Measurements from ENCODE around the gene PANX3.

PANX3 gene

GRCh38 chr11:124622531-124623451, 11.6 kb downstream of the PANX3 start, which contains the start of gene TBRG1:
Gene TBRG1, plus strand, starts transcription at chr11:124622864. Its CDS starts 220 bp downstream, at chr11:124623084.
- DNase-seq: peak; percentile 98

DNA sequence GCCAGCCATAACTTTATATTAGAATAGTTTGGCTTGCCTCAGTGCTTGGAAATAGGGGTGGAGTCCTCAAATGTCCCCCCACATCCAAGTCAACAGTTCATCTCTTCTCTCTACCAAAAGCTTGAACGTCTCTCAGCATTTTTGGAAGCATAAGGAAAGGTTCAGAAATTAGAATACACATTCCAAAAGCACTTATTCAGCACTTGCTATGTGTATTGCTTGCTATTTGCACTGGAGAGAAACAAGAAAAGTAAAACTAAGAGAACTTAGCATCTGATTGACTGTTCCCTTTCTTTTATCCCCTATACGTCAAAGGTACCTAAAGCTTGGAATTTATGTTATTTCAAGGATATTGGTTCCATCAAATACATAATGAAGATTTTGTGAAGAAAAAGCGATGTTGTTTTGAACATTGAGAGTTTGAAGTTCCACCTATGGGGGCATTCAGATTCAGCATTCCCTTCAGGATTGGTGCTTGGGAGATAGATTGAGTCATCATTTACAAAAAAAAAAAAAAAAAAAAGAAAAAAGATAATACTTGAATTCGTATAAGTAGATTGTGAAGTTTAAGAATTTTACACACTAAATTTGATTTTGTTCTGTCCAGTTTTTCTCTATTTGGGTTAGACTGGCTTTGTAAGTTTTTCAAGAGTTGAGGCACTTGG, 12.8 kb downstream of the PANX3 start:
- no peak for DNase-seq

- no peak for DNase-seq
Observed at GRCh38 chr11:124625504-124626168, 14.4 kb downstream of the PANX3 start.

DNA sequence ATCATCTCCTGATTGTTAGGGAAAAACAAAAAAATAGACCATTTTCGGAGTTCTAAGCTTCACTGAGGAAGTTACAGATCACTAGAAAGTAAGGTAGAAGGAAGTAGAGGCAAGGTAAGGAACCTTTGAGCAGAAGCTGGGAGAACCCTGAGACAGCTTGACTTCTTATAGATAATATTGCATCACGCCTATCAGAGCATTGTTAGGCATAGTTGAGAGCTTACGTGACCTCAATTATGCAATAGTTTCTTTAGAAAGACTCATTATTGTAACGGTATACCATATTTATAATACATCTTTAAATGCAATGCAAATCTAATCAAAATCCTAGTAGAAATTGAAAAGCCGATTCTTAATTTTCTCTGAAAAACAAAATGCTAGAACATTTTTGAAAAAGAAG, 16.3 kb downstream of the PANX3 start:
- DNase-seq: no peak

- DNase-seq: no peak
Observed at GRCh38 chr11:124629961-124630360, 18.7 kb downstream of the PANX3 start.

GRCh38 chr11:124633355-124633754, 22.1 kb downstream of the PANX3 start:
- peak in 1 of 2 experiments; percentile 29 for DNase-seq

GRCh38 chr11:124635932-124636331, 24.7 kb downstream of the PANX3 start:
- no peak for DNase-seq

- no peak for DNase-seq
Observed at GRCh38 chr11:124638500-124638899, 27.3 kb downstream of the PANX3 start.

DNA sequence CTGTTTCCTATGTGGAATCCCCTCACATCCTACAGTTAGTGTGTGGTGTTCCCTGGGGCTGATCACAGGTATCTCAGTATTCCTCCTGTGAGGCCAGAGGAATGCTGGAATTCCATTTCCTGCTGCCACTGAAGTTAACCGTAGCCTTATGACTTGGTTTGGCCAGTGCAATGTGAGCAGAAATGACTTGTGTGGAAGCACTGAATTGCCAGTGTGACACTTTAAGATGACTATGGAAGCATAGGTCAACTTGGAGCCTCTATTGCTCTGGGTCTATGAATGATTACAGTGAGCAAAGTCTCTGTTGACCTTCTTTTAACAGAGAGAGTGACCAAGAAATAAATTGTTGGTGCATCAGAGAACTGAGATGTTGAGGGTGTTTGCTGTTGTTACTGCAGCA, 28.0 kb downstream of the PANX3 start:
- no peak for DNase-seq

DNA sequence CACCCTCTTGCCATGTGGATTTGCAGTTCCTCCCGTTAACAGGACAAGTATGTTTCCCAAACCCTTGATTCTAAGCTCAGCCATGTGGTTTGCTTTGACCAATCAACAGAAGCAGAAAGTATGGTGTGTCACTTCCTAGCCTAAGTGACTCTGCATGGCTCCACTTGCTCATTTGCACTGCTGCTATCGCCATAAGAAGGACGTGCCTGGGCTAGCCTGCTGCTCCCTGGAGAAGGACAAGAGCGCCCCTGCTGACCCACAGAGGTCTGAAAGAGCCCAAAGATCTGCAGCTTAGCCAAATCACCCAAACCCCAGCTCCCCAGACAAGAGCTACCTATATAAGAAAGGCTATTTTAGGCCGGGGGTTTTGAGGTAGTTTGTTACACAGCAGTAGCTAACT, 29.4 kb downstream of the PANX3 start:
- DNase-seq: peak; percentile 54 to 80

DNA sequence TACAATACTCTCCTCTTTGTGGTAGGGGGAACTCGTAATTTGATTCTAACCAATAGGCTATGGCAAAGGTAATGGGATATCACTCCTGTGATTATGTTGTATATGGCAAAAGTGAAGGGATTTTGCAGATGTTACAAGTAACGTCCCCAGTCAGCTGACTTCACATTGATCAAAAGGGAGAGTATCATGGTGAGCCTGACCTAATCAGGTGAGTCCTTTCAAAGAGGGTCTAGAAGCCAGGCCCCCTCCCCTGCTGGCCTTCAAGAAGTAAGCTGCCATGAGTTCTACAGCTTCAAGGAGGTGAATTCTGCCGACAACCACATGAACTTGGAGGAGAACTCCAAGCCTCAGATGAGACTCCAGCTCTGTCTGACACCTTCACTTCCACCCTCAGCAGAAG, 31.4 kb downstream of the PANX3 start:
- DNase-seq: no peak

DNA sequence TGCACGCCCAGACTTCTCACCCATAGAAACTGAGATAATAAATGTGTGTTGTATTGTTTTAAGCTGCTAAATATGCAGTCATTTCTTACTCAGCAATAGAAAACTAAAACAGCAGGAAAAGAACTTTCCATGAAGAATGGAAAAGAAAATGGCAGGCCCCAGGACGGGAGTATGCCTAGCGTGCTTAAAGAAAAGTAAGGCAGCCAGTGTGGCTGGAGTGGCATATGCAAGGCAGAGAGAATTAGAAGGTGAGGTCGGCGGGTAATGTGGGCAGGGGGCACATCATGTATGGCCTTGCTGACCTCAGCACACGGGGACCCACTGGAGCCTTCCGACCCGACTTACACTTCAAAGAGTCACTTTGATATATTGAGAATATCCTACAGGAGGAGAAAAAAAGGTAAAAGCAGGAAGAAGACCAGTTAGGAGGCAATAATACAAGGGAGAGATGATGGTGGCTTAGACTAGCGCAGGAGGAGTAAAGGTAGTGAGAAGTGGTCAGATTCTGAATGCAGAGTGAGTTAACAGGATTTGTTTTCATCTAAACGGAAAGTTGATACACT, 31.9 kb downstream of the PANX3 start:
- no peak for DNase-seq

DNA sequence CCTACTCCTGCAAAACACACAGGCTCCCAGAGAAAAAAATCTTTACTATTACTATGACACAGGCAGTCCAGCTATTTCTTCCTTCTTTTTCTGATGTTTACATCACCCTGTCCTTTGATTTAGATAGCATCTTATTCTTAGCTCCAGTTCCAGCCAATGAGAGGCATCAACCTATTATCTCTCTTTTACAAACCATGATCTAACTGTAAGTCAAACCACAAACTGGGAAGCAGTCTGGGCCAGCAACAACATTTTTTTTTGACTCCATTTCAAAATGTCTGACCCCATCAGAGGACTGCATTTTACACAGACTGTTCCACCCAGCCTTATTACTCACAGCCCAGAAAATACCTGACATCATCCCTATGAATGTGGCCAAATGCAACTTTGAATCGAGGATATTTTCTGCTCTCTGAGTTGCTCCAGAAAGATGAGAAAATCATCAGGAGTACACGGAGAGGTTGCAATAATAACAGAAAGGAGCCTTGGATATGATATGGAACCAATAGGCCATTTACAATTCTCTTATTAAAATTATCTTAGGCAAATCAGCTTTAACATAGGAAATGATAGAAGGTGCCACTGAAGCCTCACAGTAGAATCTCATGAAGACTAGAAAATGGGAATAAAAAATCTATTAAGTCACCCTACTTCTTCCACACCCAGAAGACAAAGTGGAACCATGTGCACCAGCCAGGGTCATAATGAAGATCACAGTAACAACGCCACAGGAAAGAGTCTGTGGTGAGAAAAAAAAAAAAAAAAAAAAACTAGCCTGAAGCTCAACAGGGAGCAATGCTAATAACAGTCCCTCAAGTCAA, 32.6 kb downstream of the PANX3 start:
- no peak for DNase-seq

DNA sequence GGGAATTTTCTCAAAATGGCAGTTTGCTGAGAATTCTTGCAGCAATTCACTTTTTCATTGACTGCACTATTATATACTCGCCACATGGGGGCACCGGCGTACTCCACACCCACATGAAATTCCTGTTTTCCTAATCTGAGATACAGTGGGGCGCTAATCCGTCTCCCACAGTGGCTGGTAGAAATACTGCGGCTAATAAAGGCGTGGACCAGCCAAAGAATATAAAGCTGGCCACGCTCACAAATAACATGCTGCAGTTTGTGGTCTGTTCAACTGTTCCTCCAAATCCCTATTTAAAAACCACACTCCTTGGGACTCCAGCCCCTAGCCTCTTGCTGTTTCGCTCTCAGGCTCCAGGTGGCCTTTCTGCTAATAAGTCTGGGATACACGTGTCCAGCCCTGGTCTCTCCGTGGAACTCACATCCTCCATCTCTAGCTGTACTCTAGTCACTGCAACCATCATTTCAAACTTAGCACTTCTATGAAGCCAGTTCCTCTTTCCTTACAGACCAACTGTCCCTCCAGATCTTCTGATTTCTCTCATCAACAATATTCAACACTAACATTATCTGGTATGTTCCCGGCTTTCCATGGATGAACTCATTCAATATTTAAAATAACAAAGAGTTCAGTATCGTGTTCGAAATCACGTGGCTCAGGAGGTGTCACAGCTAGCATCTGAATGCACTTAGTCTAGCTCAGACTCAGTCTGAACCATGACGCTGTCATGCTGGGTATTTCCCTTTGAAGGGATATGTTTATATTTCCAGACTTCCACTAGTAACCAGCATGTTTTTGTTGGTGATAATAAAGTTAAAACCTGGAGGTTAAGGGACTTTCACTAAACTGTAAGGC, 33.4 kb downstream of the PANX3 start:
- peak; percentile 94 to 97 for DNase-seq

- peak in 1 of 2 experiments; percentile 24 for DNase-seq
Observed at GRCh38 chr11:124646148-124646547, 34.9 kb downstream of the PANX3 start.

DNA sequence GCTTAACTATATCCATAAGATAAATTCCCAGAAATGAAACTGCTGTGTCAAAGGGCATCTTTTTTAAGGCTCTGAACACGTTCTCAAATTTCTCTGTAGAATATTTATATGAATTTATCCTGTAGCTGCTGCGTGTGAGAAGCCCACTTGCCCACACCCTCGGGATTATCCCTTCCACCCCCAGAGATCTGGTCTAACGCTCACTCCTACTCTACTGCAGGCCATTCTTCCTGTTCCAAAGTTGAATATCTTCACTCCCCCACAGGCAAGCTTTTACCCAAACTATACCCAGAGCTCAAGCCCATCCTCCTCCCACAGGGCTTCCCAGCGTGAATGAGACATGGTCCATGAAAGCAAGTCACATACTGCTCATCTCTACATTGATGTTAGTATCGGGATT, 37.4 kb downstream of the PANX3 start:
- DNase-seq: no peak

GRCh38 chr11:124656774-124657630, 45.8 kb downstream of the PANX3 start:
- DNase-seq: peak; percentile 84 to 86

GRCh38 chr11:124657904-124658303, 46.7 kb downstream of the PANX3 start:
- peak; percentile 87 to 96 for DNase-seq

DNA sequence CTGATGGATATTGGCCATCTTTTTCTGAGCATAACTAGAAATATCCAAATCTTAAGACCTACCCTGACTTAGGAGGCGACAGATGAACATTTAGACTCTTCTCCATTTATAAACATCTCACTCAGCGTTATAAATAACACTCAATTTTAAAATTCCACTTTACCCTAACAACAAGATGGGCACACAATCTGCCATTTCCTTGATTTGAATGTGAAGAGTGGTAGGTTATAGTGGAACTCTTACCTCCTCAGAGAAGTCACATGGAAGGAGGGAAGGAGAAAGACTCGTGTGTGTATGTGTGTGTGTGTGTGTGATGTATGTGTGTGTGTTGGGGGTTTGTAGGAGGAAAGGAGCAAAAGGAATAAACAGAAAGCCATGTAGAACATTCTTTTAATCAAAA, 47.3 kb downstream of the PANX3 start:
- no peak for DNase-seq

DNA sequence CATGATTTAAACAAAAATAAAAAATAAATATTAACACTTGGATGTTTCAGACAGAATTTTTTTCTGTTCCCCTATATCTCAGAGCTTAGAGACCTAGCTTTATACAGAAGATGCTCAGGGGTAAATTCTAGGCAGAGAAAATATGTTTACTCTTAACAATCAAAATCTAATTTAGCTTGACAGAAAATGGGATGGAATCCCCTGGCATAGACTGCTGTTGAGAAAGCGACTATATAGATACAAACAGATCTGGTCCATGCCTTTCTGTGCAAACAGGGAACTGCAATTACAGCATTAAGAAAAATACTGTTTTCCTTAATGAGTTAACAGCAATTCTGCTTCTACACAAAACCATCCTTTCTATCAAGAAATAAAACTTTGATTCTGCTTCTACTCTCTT, 47.8 kb downstream of the PANX3 start:
- no peak for DNase-seq
